Suprapubic skin (tissue), 4 donors: Measurements from ENCODE around the gene PHLDB3.

Experiments
- CTCF ChIP-seq, 2 donors: fragments of 200-600 bp in 1 of 2; fragments of 450-650 bp in 1 of 2; sonication (generic) in 1 of 2; IDR thresholded peaks; one replicate each; pipeline ENCODE4 v1.5.1; 2016 to 2019; ENCODE audit warnings: antibody characterized with exemption in 2 of 2, mild to moderate bottlenecking in 1 of 2, moderate library complexity in 1 of 2
- EP300 ChIP-seq: sonication (generic); formaldehyde crosslinking; IDR thresholded peaks from one replicate; pipeline ENCODE4 v1.6.1; 2017; ENCODE audit warnings: antibody characterized with exemption
- POLR2A ChIP-seq, 2 donors: fragments of 450-650 bp; IDR thresholded peaks; one replicate each; pipeline ENCODE4 v1.6.1; 2017; ENCODE audit warnings: antibody characterized with exemption in 2 of 2, mild to moderate bottlenecking in 2 of 2, moderate library complexity in 2 of 2
- POLR2AphosphoS5 ChIP-seq, 3 donors: sonication (generic); formaldehyde crosslinking; IDR thresholded peaks; one replicate each; pipeline ENCODE4 v1.6.1; 2017; ENCODE audit warnings: antibody characterized with exemption in 3 of 3

GRCh38 chr19:43495082-43495481 lies 9.5 kb downstream of the PHLDB3 start:
- TF ChIP-seq CTCF (IDR thresholded peaks at IDR 0.05), result no peak
- no peak for TF ChIP-seq POLR2AphosphoS5 (IDR thresholded peaks at IDR 0.05)
- no peak for TF ChIP-seq EP300
- TF ChIP-seq POLR2A (IDR thresholded peaks at IDR 0.05), result no peak
